HL-60 (cell line): ENCODE measurements around the gene SLC39A3.

Source experiments
- DNase-seq, 2 experiments: peaks; one replicate each; pipeline ENCODE4 v3.0.0-alpha.2; 2010 to 2020; ENCODE audit warnings: low read depth in 1 of 2, low spot score in 1 of 2
- H3K27ac ChIP-seq: fragments of 250-450 bp; sonication (Bioruptor Pico); replicated peaks from 2 replicates; pipeline ENCODE4 v1.5.1; 2020; ENCODE audit warnings: mild to moderate bottlenecking, moderate library complexity
- H3K27me3 ChIP-seq: fragments of 250-450 bp; sonication (Bioruptor Pico); 2 replicates; pipeline ENCODE4 v1.5.1; 2021; ENCODE audit warnings: mild to moderate bottlenecking, moderate library complexity; ENCODE audit not compliant: insufficient read depth, poor library complexity, severe bottlenecking
- H3K4me3 ChIP-seq: replicated peaks from 2 replicates; pipeline ENCODE4 v1.5.1; 2011; ENCODE audit warnings: mild to moderate bottlenecking, control low read depth, low read length; ENCODE audit not compliant: insufficient read depth
- GABPA ChIP-seq: IDR thresholded peaks from 2 replicates; pipeline ENCODE4 v1.6.1; 2012; ENCODE audit warnings: low read depth
- POLR2AphosphoS5 ChIP-seq: IDR thresholded peaks from 2 replicates; pipeline ENCODE4 v1.6.1; 2012; ENCODE audit warnings: low read depth
- SPI1 ChIP-seq: IDR thresholded peaks from 2 replicates; pipeline ENCODE4 v1.6.1; 2012; ENCODE audit warnings: low read depth, mild to moderate bottlenecking, borderline replicate concordance
- TF ChIP-seq, protein P1 (sequence below): IDR thresholded peaks from 2 replicates; pipeline ENCODE4 v1.6.1; 2012; ENCODE audit warnings: low read depth; ENCODE audit not compliant: insufficient replicate concordance
- TF ChIP-seq, protein P2 (sequence below): IDR thresholded peaks from one replicate; pipeline ENCODE4 v1.5.1; 2011; ENCODE audit warnings: low read length, control low read depth, inconsistent platforms; ENCODE audit not compliant: insufficient read depth

SLC39A3 gene

DNA sequence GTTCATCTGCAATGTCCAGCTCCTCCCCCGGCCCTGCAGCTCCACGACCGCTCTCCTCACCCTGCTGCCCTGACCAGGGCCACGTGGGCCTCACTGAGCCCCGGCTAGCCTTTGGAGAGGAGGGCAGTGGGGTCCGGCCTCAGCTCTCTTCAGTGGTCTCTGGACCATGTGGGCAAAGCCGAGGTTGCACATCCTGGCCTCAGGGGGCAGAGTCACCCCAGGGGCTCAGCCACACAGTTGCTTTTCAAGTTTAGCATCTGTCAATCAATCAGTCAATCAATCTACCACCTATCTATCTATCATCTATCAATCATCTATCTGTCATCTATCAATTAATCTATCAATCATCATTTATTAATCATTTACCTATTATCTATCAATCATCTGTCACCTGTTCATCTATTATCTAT, 15.7 kb downstream of the SLC39A3 start:
- Histone ChIP-seq H3K27ac (no peak overlapping the region), H3K27me3 (peaks cover 21% of the 10 kb centered on the region), H3K4me3 (no peak overlapping the region)
- DNase-seq = no peak
- TF ChIP-seq POLR2AphosphoS5 = no peak
- TF ChIP-seq GABPA = no peak
- TF ChIP-seq, protein P1, sequence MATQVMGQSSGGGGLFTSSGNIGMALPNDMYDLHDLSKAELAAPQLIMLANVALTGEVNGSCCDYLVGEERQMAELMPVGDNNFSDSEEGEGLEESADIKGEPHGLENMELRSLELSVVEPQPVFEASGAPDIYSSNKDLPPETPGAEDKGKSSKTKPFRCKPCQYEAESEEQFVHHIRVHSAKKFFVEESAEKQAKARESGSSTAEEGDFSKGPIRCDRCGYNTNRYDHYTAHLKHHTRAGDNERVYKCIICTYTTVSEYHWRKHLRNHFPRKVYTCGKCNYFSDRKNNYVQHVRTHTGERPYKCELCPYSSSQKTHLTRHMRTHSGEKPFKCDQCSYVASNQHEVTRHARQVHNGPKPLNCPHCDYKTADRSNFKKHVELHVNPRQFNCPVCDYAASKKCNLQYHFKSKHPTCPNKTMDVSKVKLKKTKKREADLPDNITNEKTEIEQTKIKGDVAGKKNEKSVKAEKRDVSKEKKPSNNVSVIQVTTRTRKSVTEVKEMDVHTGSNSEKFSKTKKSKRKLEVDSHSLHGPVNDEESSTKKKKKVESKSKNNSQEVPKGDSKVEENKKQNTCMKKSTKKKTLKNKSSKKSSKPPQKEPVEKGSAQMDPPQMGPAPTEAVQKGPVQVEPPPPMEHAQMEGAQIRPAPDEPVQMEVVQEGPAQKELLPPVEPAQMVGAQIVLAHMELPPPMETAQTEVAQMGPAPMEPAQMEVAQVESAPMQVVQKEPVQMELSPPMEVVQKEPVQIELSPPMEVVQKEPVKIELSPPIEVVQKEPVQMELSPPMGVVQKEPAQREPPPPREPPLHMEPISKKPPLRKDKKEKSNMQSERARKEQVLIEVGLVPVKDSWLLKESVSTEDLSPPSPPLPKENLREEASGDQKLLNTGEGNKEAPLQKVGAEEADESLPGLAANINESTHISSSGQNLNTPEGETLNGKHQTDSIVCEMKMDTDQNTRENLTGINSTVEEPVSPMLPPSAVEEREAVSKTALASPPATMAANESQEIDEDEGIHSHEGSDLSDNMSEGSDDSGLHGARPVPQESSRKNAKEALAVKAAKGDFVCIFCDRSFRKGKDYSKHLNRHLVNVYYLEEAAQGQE = no peak
- TF ChIP-seq, protein P2, sequence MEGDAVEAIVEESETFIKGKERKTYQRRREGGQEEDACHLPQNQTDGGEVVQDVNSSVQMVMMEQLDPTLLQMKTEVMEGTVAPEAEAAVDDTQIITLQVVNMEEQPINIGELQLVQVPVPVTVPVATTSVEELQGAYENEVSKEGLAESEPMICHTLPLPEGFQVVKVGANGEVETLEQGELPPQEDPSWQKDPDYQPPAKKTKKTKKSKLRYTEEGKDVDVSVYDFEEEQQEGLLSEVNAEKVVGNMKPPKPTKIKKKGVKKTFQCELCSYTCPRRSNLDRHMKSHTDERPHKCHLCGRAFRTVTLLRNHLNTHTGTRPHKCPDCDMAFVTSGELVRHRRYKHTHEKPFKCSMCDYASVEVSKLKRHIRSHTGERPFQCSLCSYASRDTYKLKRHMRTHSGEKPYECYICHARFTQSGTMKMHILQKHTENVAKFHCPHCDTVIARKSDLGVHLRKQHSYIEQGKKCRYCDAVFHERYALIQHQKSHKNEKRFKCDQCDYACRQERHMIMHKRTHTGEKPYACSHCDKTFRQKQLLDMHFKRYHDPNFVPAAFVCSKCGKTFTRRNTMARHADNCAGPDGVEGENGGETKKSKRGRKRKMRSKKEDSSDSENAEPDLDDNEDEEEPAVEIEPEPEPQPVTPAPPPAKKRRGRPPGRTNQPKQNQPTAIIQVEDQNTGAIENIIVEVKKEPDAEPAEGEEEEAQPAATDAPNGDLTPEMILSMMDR = no peak
- no peak for TF ChIP-seq SPI1

DNA sequence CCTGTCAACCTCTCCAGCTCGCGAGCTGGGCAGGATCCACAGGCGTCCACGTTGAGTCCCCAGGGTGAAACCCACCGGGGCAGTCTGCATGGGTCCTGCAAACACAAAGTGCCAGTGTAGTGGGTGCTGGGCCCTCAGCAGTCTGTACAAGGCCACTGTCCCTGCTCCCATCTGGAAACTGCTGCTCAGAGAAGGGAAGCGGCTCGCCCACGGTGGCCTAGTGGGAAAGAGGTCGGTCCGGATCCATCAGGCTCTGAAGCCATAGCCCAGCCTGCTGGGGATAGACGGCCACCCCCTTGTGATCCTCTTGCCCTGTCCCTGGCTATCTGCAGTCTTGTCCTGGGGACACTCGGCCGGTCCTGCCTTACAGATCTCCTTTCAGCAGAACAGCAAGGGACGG, 16.1 kb downstream of the SLC39A3 start:
- Histone ChIP-seq H3K4me3 (no peak overlapping the region), H3K27me3 (peaks cover 23% of the 10 kb centered on the region), H3K27ac (no peak overlapping the region)
- TF ChIP-seq POLR2AphosphoS5 (no peak), GABPA (no peak), SPI1 (no peak)
- TF ChIP-seq, protein P1 = no peak
- TF ChIP-seq, protein P2 = no peak
- no peak for DNase-seq

DNA sequence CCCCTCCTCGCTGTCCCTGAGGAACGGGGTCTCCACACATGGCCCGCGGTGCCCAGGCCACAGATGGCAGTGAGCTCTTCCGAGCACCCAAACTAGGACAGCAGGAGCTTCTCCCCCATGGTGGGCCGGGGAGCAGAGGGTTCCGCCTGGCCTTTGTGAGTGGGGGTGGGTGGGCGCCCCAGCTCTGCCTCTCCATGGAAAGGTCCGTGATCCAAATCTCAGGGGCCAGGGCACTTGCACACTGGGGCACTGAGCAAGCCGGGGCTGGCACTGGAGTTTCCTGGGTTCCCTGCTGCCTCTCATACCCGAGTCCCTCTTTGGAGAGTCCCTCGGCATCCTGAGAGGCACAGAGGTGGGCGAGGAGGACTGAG, 16.5 kb downstream of the SLC39A3 start:
- Histone ChIP-seq H3K27me3 (peaks cover 23% of the 10 kb centered on the region), H3K27ac (no peak overlapping the region), H3K4me3 (no peak overlapping the region)
- no peak for DNase-seq
- TF ChIP-seq, protein P1 = no peak
